HepG2 (cell line): ENCODE measurements around the gene NOP14. TPM values are rescaled to one million over a fixed set of nuclear protein-coding genes. Genes with fewer than 3 reads are reported as not detected.
A peak's percentile ranks its signal among the peaks of the same experiment; 100 is the strongest.

Source experiments
- ATAC-seq: fragments of 200-7000 bp; cut with Tn5 transposase; 3 replicates; pipeline ENCODE4 v1.9.1; 2020; ENCODE audit warnings: mild to moderate bottlenecking, moderate library complexity
- BruUV-seq: library from RNA; stranded (reverse); fragments of 400-500 nt; replicated peaks from 2 replicates; lab custom pipeline; 2021; lab: Mats Ljungman, UMichigan
- CTCF ChIA-PET: fragments of 300-600 bp; formaldehyde crosslinking; extraction: SDS; loops from one replicate; lab custom pipeline; 2021; ENCODE audit warnings: low total read pairs, inconsistent platforms, low intra/inter-chr PET ratio; lab: Yijun Ruan, JAX
- POLR2A ChIA-PET: fragments of 350-600 bp; sonication (Branson Sonifier 250); formaldehyde crosslinking; loops from one replicate; lab custom pipeline; 2020; ENCODE audit warnings: antibody characterized with exemption, inconsistent platforms; lab: Yijun Ruan, JAX
- DNase-seq: peaks from one replicate; pipeline ENCODE4 v3.0.0-alpha.2; 2015; ENCODE audit warnings: low spot score
- FAIRE-seq: peaks from 3 replicates; lab custom pipeline; 2011; peaks lifted over from hg19 to GRCh38; lab: Jason Lieb, UNC
- H2AFZ ChIP-seq: one replicate; pipeline ENCODE4 v1.6.1; 2011; ENCODE audit warnings: low read length, inconsistent platforms
- H3K27ac ChIP-seq: fragments of 300-600 bp; 3 replicates; pipeline ENCODE4 v1.8.0; 2011; ENCODE audit warnings: mixed run types, mild to moderate bottlenecking, mixed read lengths, low read length, inconsistent platforms; ENCODE audit not compliant: insufficient read depth; ENCODE audit errors: extremely low read length
- H3K27me3 ChIP-seq, 2 experiments: fragments of 200-600 bp in 1 of 2; 2 replicates in 1 of 2; 3 replicates in 1 of 2; pipeline versions ENCODE4 v1.6.0 to v1.8.0; 2011; ENCODE audit warnings: low read length in 2 of 2, mild to moderate bottlenecking in 2 of 2, moderate library complexity in 2 of 2, inconsistent platforms in 1 of 2; ENCODE audit not compliant: insufficient read depth in 2 of 2, control insufficient read depth in 1 of 2
- H3K36me3 ChIP-seq, 2 experiments: fragments of 200-600 bp in 1 of 2; replicated peaks in 1 of 2; 2 replicates in 1 of 2; 3 replicates in 1 of 2; pipeline versions ENCODE4 v1.5.1 to v1.8.0; 2011; ENCODE audit warnings: low read length in 2 of 2, inconsistent platforms in 1 of 2; ENCODE audit not compliant: insufficient read depth in 2 of 2, control insufficient read depth in 1 of 2
- H3K4me1 ChIP-seq: 2 replicates; pipeline ENCODE4 v1.5.1; 2012; ENCODE audit warnings: low read length, inconsistent platforms; ENCODE audit not compliant: insufficient read depth
- H3K4me2 ChIP-seq: 2 replicates; pipeline ENCODE4 v1.6.0; 2011; ENCODE audit warnings: low read depth, low read length, inconsistent platforms
- H3K4me3 ChIP-seq, 3 experiments: fragments of 200-600 bp in 1 of 3; sonication (generic), shearing (Covaris generic) in 1 of 3; replicated peaks in 1 of 3; 2 replicates each; pipeline ENCODE4 v1.5.1; 2011 to 2016; ENCODE audit warnings: low read length in 3 of 3, inconsistent platforms in 2 of 3, low read depth in 2 of 3, mild to moderate bottlenecking in 2 of 3, control low read depth in 1 of 3, mixed read lengths in 1 of 3; ENCODE audit not compliant: insufficient read depth in 1 of 3
- H3K79me2 ChIP-seq: one replicate; pipeline ENCODE4 v1.6.1; 2011; ENCODE audit warnings: low read length, inconsistent platforms; ENCODE audit not compliant: insufficient read depth
- H3K9ac ChIP-seq: 2 replicates; pipeline ENCODE4 v1.6.0; 2011; ENCODE audit warnings: mild to moderate bottlenecking, low read depth, low read length, inconsistent platforms; ENCODE audit not compliant: insufficient read depth
- H3K9me3 ChIP-seq: 2 replicates; pipeline ENCODE4 v1.5.1; 2012; ENCODE audit warnings: mild to moderate bottlenecking, low read length
- H4K20me1 ChIP-seq: 2 replicates; pipeline ENCODE4 v1.6.0; 2011; ENCODE audit warnings: inconsistent platforms, mild to moderate bottlenecking, low read length, moderate library complexity; ENCODE audit not compliant: insufficient read depth
- AGO2 ChIP-seq: fragments of 200-400 bp; formaldehyde crosslinking; optimal IDR thresholded peaks from 2 replicates; pipeline ENCODE3; 2017; ENCODE audit warnings: mild to moderate bottlenecking, low read depth, low read length, moderate library complexity
- FOXP4 ChIP-seq: sonication (generic); formaldehyde crosslinking; IDR thresholded peaks from 2 replicates; pipeline ENCODE4 v1.4.0; 2020; ENCODE audit warnings: missing genetic modification reagents
- GTF3A ChIP-seq: sonication (generic); formaldehyde crosslinking; conservative IDR thresholded peaks from 2 replicates; pipeline ENCODE4 v1.4.0; 2020; ENCODE audit warnings: mild to moderate bottlenecking, missing genetic modification reagents
- RBM22 ChIP-seq: fragments of 200-400 bp; formaldehyde crosslinking; optimal IDR thresholded peaks from 2 replicates; pipeline ENCODE3; 2017; ENCODE audit warnings: mild to moderate bottlenecking, low read length, moderate library complexity
- ZNF235 ChIP-seq: sonication (generic); formaldehyde crosslinking; IDR thresholded peaks from 2 replicates; pipeline ENCODE4 v1.8.1; 2023; ENCODE audit warnings: mild to moderate bottlenecking, missing genetic modification reagents, borderline replicate concordance
- ZNF33B ChIP-seq: sonication (generic); formaldehyde crosslinking; IDR thresholded peaks from 2 replicates; pipeline ENCODE4 v1.5.1; 2020; ENCODE audit warnings: mild to moderate bottlenecking, missing genetic modification reagents
- WGBS: methylation state at CpG from one replicate; pipeline ENCODE4 v1.1.6; 2017; ENCODE audit warnings: low lambda C conversion rate; 5-methylcytosine and 5-hydroxymethylcytosine counted together
- in situ Hi-C: cut with HindIII; loops from 2 replicates; pipeline ENCODE4 v1.10.0; 2017; ENCODE audit warnings: low pct_unique_long_range_greater_than_20kb; ENCODE audit not compliant: extremely low pct_ligation_motif_present
- intact Hi-C: fragments of 100-400 bp; cut with micrococcal nuclease; formaldehyde crosslinking; loops from one replicate; pipeline ENCODE4 v1.10.0; 2022; ENCODE audit not compliant: unreplicated experiment
- polyA plus RNA-seq, 8 experiments: library from polyadenylated mRNA; depleted of rRNA in 3 of 8; stranded (reverse) in 7 of 8; unstranded in 1 of 8; fragments of >200 nt; fragmentation: Illumina TruSeq in 4 of 8; extraction: Trizol in 4 of 8; gene quantifications; 2 replicates each; pipeline versions ENCODE4 v1.2.1 to v1.2.3, GENCODE V29; 2011 to 2016; ENCODE audit warnings: low read depth in 4 of 8, missing spikeins in 1 of 8, mixed read lengths in 1 of 8; ENCODE audit not compliant: insufficient read depth in 1 of 8
- total RNA-seq, 5 experiments: library from RNA; depleted of rRNA; stranded (reverse); fragments of >200 nt; fragmentation: Illumina TruSeq; extraction: Trizol; gene quantifications; 2 replicates each; pipeline ENCODE4 v1.2.3, GENCODE V29; 2016; ENCODE audit warnings: low read depth in 1 of 5
- TF ChIP-seq, protein P1 (sequence below): IDR thresholded peaks from 2 replicates; pipeline ENCODE4 v1.6.1; 2018; ENCODE audit warnings: missing genetic modification reagents, mild to moderate bottlenecking, missing compliant biosample characterization

NOP14 gene
- total and polyA plus RNA-seq, 2 of the 13 experiments (the other 11 are each of a cell fraction or from before 2014, with no cell fraction given): 6.9 to 47.9 TPM

GRCh38 chr4:2928242-2929176, 34.7 kb downstream of the NOP14 start:
- no peak for ATAC-seq

DNA sequence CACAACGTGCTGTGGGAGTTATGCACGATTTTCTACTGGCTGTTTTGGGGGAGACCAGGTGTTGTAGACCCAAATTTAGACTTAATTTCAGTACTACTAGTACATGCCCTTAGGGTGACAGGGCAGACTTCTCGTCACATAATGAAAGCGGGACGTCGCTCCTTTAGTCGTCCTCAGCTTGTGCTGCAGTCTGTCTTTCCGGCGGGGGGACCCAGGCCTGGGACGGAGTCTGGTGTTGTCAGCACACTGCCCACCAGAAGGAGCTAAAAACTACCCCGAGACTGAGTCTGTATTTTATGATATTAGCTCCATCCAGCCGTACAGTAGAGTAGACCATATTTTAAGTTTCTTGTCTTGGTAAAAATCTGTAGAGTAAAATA, 35.5 kb downstream of the NOP14 start:
- no peaks in the 10 kb centered on the region for H3K27me3 ChIP-seq
- no peak overlapping the region for H3K27ac ChIP-seq
- FAIRE-seq: no peak
- BruUV-seq: no TSS peak
- intact Hi-C loops (no loop called here), in situ Hi-C loops (no loop called here)
- no peak overlapping the region for H3K9ac ChIP-seq
- CTCF ChIA-PET: no interaction called here
- H3K9me3 ChIP-seq: no peaks in the 10 kb centered on the region
- POLR2A ChIA-PET: no interaction called here
- ATAC-seq: no peak
- H4K20me1 ChIP-seq: no peaks in the 10 kb centered on the region
- no peak overlapping the region for H2AFZ ChIP-seq
- WGBS: 96% methylated on average over 12 of the region's 12 CpGs
- H3K79me2 ChIP-seq: no peaks in the 10 kb centered on the region
- H3K4me1 ChIP-seq: peaks cover 13% of the 10 kb centered on the region
- no peak overlapping the region for H3K4me3 ChIP-seq
- peaks cover 30 to 61% of the 10 kb centered on the region in 2 experiments for H3K36me3 ChIP-seq
- no peak overlapping the region for H3K4me2 ChIP-seq
- TF ChIP-seq FOXP4 (CRISPR knock-in tag): no peak
- DNase-seq: no peak

More at GRCh38 chr4:2928242-2929176, 34.7 kb downstream of the NOP14 start:
- no peak overlapping the region for H3K27ac ChIP-seq
- no peak overlapping the region for H2AFZ ChIP-seq
- H3K79me2 ChIP-seq: no peaks in the 10 kb centered on the region
- no peak overlapping the region for H3K4me3 ChIP-seq
- no peaks in the 10 kb centered on the region for H3K27me3 ChIP-seq
- ChIA-PET CTCF (no interaction called here), POLR2A (no interaction called here)
- H3K36me3 ChIP-seq: peaks cover 28 to 54% of the 10 kb centered on the region in 2 experiments
- H3K4me1 ChIP-seq: peaks cover 18% of the 10 kb centered on the region
- no peak for TF ChIP-seq ZNF235
- no peak for TF ChIP-seq ZNF33B (CRISPR knock-in tag)
- peak; percentile 81 for TF ChIP-seq AGO2
- no peak for TF ChIP-seq GTF3A (CRISPR knock-in tag)
- peak; percentile 38 for TF ChIP-seq RBM22
- TF ChIP-seq, protein P1, sequence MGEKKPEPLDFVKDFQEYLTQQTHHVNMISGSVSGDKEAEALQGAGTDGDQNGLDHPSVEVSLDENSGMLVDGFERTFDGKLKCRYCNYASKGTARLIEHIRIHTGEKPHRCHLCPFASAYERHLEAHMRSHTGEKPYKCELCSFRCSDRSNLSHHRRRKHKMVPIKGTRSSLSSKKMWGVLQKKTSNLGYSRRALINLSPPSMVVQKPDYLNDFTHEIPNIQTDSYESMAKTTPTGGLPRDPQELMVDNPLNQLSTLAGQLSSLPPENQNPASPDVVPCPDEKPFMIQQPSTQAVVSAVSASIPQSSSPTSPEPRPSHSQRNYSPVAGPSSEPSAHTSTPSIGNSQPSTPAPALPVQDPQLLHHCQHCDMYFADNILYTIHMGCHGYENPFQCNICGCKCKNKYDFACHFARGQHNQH: no peak
- in situ Hi-C loops: no loop called here
- no peak for FAIRE-seq
- H3K9ac ChIP-seq: no peak overlapping the region
- H3K9me3 ChIP-seq: no peaks in the 10 kb centered on the region
- no peak overlapping the region for H3K4me2 ChIP-seq
- no peak for DNase-seq
- H4K20me1 ChIP-seq: no peaks in the 10 kb centered on the region
- 95% methylated on average over 28 of the region's 32 CpGs for WGBS
- intact Hi-C loops: no loop called here
- no TSS peak for BruUV-seq
